Measurements from ENCODE around the gene TFIP11. TPM values are rescaled to one million over a fixed set of nuclear protein-coding genes. Genes with fewer than 3 reads are reported as not detected.

The TFIP11 gene
- polyA plus RNA-seq, 1 experiment, result 34.8 TPM

GRCh38 chr22:26551568-26551967 lies 39.3 kb upstream of the TFIP11 start:
- no peak for TF ChIP-seq CTCF (IDR thresholded peaks at IDR 0.05; ENCODE audit: low read depth, low read length)
- no peak for DNase-seq (ENCODE audit: low read depth, low spot score)
- ChIA-PET POLR2A (interaction anchor here (1.0 to 1.2 kb wide), 2 partner anchors 59 to 68 kb away, joined by 4 to 5 read pairs; partner anchors contain the start of genes HPS4 and SRRD), CTCF (interaction anchor here (0.8 kb wide), 1 partner anchor 39 kb away, joined by 3 read pairs; no protein-coding TSS in a partner anchor)
- Histone ChIP-seq H3K27ac (ENCODE audit: low read depth, low read length) (peak overlapping the region; percentile 85), H3K27me3 (ENCODE audit: control insufficient read depth, insufficient read depth, low read length) (no peaks in the 10 kb centered on the region), H3K9me3 (ENCODE audit: control insufficient read depth, insufficient read depth, low read length) (no peaks in the 10 kb centered on the region), H3K4me3 (ENCODE audit: low read depth, low read length) (no peak overlapping the region)

- POLR2A ChIA-PET, result interaction anchor here (0.6 to 1.2 kb wide), 3 partner anchors 56 to 67 kb away, joined by 4 to 7 read pairs (median 5); partner anchors contain the start of genes HPS4 and SRRD
- Histone ChIP-seq H3K27ac (ENCODE audit: low read depth, low read length) (peak overlapping the region; percentile 85), H3K9me3 (ENCODE audit: control insufficient read depth, insufficient read depth, low read length) (no peaks in the 10 kb centered on the region), H3K27me3 (ENCODE audit: control insufficient read depth, insufficient read depth, low read length) (no peaks in the 10 kb centered on the region), H3K4me3 (ENCODE audit: low read depth, low read length) (no peak overlapping the region)
- DNase-seq (ENCODE audit: low read depth, low spot score), result peak; percentile 76
- CTCF ChIA-PET, result interaction anchor here (0.5 to 0.8 kb wide), 2 partner anchors 38 to 106 kb away, joined by 3 to 6 read pairs; no protein-coding TSS in a partner anchor
- TF ChIP-seq CTCF (IDR thresholded peaks at IDR 0.05; ENCODE audit: low read depth, low read length), result no peak
These were observed 38.3 kb upstream of the TFIP11 start for GRCh38 chr22:26550498-26551033.

GRCh38 chr22:26549902-26550497 lies 37.7 kb upstream of the TFIP11 start:
- no peak for DNase-seq (ENCODE audit: low read depth, low spot score)
- POLR2A ChIA-PET, result interaction anchor here (0.6 to 1.2 kb wide), 3 partner anchors 31 to 61 kb away, joined by 4 to 7 read pairs (median 5); no protein-coding TSS in a partner anchor
- peak overlapping the region; percentile 85 for H3K27ac ChIP-seq (ENCODE audit: low read depth, low read length)
- no peaks in the 10 kb centered on the region for H3K27me3 ChIP-seq (ENCODE audit: control insufficient read depth, insufficient read depth, low read length)
- no peak overlapping the region for H3K4me3 ChIP-seq (ENCODE audit: low read depth, low read length)
- CTCF ChIA-PET, result interaction anchor here (0.5 kb wide), 1 partner anchor 107 kb away, joined by 6 read pairs; no protein-coding TSS in a partner anchor
- TF ChIP-seq CTCF (IDR thresholded peaks at IDR 0.05; ENCODE audit: low read depth, low read length), result no peak
- no peaks in the 10 kb centered on the region for H3K9me3 ChIP-seq (ENCODE audit: control insufficient read depth, insufficient read depth, low read length)

GRCh38 chr22:26548984-26549383 lies 36.7 kb upstream of the TFIP11 start:
- ChIA-PET CTCF (interaction anchor here (0.8 to 1.2 kb wide), 2 partner anchors 45 to 184 kb away, joined by 3 to 7 read pairs; no protein-coding TSS in a partner anchor), POLR2A (interaction anchor here (0.7 kb wide), 1 partner anchor 682 kb away, joined by 7 read pairs; no protein-coding TSS in a partner anchor)
- TF ChIP-seq CTCF (IDR thresholded peaks at IDR 0.05; ENCODE audit: low read depth, low read length), result no peak

GRCh38 chr22:26548303-26548702 lies 36.0 kb upstream of the TFIP11 start:
- Histone ChIP-seq H3K9me3 (ENCODE audit: control insufficient read depth, insufficient read depth, low read length) (no peaks in the 10 kb centered on the region), H3K27me3 (ENCODE audit: control insufficient read depth, insufficient read depth, low read length) (no peaks in the 10 kb centered on the region), H3K4me3 (ENCODE audit: low read depth, low read length) (no peak overlapping the region), H3K27ac (ENCODE audit: low read depth, low read length) (no peak overlapping the region)
- DNase-seq (ENCODE audit: low read depth, low spot score), result no peak
- ChIA-PET CTCF (interaction anchor here (0.8 to 1.2 kb wide), 2 partner anchors 44 to 183 kb away, joined by 3 to 7 read pairs; no protein-coding TSS in a partner anchor), POLR2A (no interaction called here)
- TF ChIP-seq CTCF (IDR thresholded peaks at IDR 0.05; ENCODE audit: low read depth, low read length), result no peak

More at GRCh38 chr22:26548984-26549383, 36.7 kb upstream of the TFIP11 start:
- no peak for DNase-seq (ENCODE audit: low read depth, low spot score)
- Histone ChIP-seq H3K9me3 (ENCODE audit: control insufficient read depth, insufficient read depth, low read length) (no peaks in the 10 kb centered on the region), H3K27ac (ENCODE audit: low read depth, low read length) (no peak overlapping the region), H3K4me3 (ENCODE audit: low read depth, low read length) (no peak overlapping the region), H3K27me3 (ENCODE audit: control insufficient read depth, insufficient read depth, low read length) (no peaks in the 10 kb centered on the region)
